Thoracic aorta (tissue), 2 donors: ENCODE results near the gene MAP4K5. TPM values are rescaled to one million over a fixed set of nuclear protein-coding genes. Genes with fewer than 3 reads are reported as not detected.

Source experiments
- ATAC-seq: fragments of 150-250 bp; one replicate; pipeline ENCODE4 v1.8.0; 2017; ENCODE audit warnings: low read depth; ENCODE audit not compliant: insufficient number of reproducible peaks, low FRiP score
- DNase-seq: peaks from one replicate; pipeline ENCODE4 v3.0.0-alpha.2; 2020; ENCODE audit warnings: low spot score
- H3K27ac ChIP-seq, 2 donors: fragments of 200-600 bp; sonication (generic); 1 replicate in 1 of 2; 2 replicates in 1 of 2; pipeline ENCODE4 v1.5.1; 2016; ENCODE audit warnings: mild to moderate bottlenecking in 2 of 2, moderate library complexity in 2 of 2
- H3K27me3 ChIP-seq: fragments of 200-600 bp; sonication (generic); replicated peaks from 2 replicates; pipeline ENCODE4 v1.6.0; 2016; ENCODE audit warnings: mild to moderate bottlenecking; ENCODE audit not compliant: insufficient read depth
- H3K36me3 ChIP-seq: fragments of 200-600 bp; sonication (generic); one replicate; pipeline ENCODE4 v1.5.1; 2016
- H3K4me1 ChIP-seq, 2 donors: fragments of 200-600 bp; sonication (generic); 1 replicate in 1 of 2; 2 replicates in 1 of 2; pipeline versions ENCODE4 v1.5.1 to v1.6.0; 2016; ENCODE audit warnings: low read depth in 2 of 2, mild to moderate bottlenecking in 1 of 2; ENCODE audit not compliant: control insufficient read depth in 1 of 2
- H3K4me3 ChIP-seq: fragments of 200-600 bp; sonication (generic); 2 replicates; pipeline ENCODE4 v1.5.1; 2016; ENCODE audit warnings: mild to moderate bottlenecking
- H3K9me3 ChIP-seq: fragments of 200-600 bp; sonication (generic); 2 replicates; pipeline ENCODE4 v1.5.1; 2016
- total RNA-seq, 2 donors: library from RNA; depleted of rRNA; stranded (reverse); fragments of >200 nt; gene quantifications; one replicate each; pipeline versions ENCODE4 v1.1.0 to v1.2.3, GENCODE V29; 2016
- TF ChIP-seq, protein P1 (sequence below): fragments of 200-600 bp; sonication (generic); IDR thresholded peaks from one replicate; pipeline ENCODE4 v1.5.1; 2019; ENCODE audit warnings: antibody characterized with exemption

Gene MAP4K5
- total RNA-seq, 2 donors from 2014 or later, result 231 to 238 TPM

DNA sequence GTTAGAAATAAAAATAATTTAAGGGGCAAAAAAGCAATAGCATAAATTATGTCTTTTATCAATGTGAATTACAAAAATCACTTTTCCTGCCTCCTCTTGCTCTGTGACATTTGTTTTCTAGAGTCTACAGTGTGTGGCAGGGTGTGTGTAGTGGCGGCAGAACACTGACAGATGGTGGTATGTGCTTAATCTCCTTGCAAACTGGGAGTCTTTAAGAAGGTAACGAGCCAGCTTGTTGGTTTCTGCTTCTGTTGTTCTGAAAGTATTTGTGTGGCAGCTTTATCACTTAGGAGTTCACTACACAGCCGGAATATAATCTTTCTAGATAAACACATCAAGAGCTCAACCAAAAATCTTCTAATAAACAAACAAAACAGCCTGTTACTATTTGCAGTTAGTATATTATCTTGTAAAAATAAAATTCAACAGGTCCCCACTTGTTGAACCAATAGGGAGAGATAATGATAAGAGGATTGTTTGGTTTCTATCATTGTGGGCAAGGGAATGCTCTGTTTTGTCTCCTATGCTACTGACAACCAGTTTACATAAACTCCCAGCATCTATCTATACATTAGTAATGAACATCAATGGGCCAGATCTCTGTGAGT, 148.6 kb downstream of the MAP4K5 start:
- Histone ChIP-seq H3K27me3 (no peaks in the 10 kb centered on the region), H3K36me3 (no peaks in the 10 kb centered on the region), H3K4me1 (no peaks in the 10 kb centered on the region), H3K27ac (no peak overlapping the region), H3K4me3 (no peak overlapping the region), H3K9me3 (no peaks in the 10 kb centered on the region)
- TF ChIP-seq, protein P1, sequence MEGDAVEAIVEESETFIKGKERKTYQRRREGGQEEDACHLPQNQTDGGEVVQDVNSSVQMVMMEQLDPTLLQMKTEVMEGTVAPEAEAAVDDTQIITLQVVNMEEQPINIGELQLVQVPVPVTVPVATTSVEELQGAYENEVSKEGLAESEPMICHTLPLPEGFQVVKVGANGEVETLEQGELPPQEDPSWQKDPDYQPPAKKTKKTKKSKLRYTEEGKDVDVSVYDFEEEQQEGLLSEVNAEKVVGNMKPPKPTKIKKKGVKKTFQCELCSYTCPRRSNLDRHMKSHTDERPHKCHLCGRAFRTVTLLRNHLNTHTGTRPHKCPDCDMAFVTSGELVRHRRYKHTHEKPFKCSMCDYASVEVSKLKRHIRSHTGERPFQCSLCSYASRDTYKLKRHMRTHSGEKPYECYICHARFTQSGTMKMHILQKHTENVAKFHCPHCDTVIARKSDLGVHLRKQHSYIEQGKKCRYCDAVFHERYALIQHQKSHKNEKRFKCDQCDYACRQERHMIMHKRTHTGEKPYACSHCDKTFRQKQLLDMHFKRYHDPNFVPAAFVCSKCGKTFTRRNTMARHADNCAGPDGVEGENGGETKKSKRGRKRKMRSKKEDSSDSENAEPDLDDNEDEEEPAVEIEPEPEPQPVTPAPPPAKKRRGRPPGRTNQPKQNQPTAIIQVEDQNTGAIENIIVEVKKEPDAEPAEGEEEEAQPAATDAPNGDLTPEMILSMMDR, result no peak
- no peak for DNase-seq
- ATAC-seq, result no peak

DNA sequence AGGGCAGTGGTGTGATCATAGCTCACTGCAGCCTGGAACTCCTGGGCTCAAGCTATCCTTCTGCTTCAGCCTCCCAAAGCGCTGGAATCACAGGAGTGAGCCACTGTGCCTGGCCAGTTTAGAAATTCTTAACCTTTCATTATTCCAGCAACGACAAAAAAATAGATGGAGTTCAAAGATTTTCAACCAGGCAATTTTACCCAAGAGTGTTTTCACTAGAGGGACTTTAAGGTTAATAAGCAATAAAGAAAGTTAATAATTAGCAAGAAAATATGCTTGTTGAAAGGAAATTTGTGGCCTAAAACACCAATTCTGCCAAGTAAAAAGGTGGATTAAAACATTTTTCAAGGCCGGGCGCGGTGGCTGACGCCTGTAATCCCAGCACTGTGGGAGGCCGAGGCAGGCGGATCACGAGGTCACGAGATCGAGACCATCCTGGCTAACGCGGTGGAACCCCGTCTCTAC, 150.5 kb downstream of the MAP4K5 start:
- H3K27me3 ChIP-seq, result no peaks in the 10 kb centered on the region
- TF ChIP-seq, protein P1, result no peak
- H3K36me3 ChIP-seq, result no peaks in the 10 kb centered on the region
- no peak for ATAC-seq
- H3K4me3 ChIP-seq, result no peak overlapping the region
- no peak for DNase-seq
- no peaks in the 10 kb centered on the region for H3K4me1 ChIP-seq
- no peaks in the 10 kb centered on the region for H3K9me3 ChIP-seq
- no peak overlapping the region for H3K27ac ChIP-seq

DNA sequence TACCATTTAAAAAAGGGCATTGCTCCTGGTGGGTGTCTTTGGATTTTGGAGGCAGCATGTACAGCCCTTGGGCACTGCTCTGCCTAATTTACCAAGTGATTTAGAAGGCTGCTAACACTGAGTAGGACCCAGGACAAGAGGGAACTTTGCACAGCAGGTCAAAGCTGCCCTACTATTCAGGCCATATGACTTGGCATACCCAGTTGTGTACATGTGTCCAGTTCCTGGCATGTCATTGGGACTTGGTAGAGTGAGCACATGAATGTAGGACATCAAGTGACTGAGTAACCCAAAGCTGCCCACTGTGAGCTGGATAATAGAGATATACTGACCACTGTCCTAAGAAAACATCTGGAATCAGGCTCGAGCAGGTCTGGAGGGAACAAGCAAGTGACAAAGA, 151.4 kb downstream of the MAP4K5 start:
- Histone ChIP-seq H3K27me3 (no peaks in the 10 kb centered on the region), H3K27ac (no peak overlapping the region), H3K36me3 (no peaks in the 10 kb centered on the region), H3K4me1 (no peaks in the 10 kb centered on the region), H3K9me3 (no peaks in the 10 kb centered on the region), H3K4me3 (no peak overlapping the region)
- TF ChIP-seq, protein P1, result no peak
- ATAC-seq, result no peak
- DNase-seq, result no peak

DNA sequence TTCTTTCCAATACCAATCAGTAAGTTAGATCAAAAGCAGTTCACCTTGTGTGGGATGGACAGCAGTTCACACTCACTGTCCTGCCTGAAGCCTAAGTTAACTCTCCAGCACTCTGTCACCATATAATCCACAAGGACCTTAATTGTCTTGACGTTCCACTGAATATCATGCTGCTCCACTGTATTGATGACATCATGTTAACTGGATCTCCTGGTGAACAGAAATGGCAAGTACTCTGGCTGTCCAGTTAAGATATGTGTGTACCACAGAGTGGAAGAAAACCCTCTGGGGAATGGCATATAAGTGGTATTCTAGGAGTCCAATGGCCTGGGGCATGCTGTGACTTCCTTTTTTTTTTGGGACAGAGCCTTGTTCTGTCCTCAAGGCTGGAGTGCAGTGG, 151.9 kb downstream of the MAP4K5 start:
- Histone ChIP-seq H3K4me1 (no peaks in the 10 kb centered on the region), H3K27me3 (no peaks in the 10 kb centered on the region), H3K27ac (no peak overlapping the region), H3K36me3 (no peaks in the 10 kb centered on the region), H3K9me3 (no peaks in the 10 kb centered on the region), H3K4me3 (no peak overlapping the region)
- TF ChIP-seq, protein P1, result no peak
- ATAC-seq (no peak), DNase-seq (no peak)

DNA sequence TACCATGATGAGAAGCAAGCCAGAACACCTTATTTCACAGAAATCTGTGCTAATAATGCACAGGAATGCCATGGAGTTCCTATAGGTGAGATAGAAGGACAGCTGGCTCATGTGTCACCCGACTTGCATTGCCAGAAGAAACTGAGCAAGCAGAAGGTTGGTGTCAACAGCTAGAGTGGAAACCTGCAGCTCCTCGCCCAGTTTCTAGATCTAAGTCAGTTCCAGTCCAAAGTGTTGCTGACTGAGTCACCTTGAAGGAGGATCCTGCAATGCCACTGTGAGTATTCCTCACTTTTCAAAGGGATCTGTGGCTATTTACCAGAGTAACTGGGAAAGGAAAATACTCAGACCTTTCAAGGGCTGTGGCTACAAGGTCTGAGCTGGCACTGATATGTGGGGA, 152.8 kb downstream of the MAP4K5 start:
- no peak for ATAC-seq
- Histone ChIP-seq H3K36me3 (no peaks in the 10 kb centered on the region), H3K27ac (no peak overlapping the region), H3K9me3 (no peaks in the 10 kb centered on the region), H3K4me1 (no peaks in the 10 kb centered on the region), H3K4me3 (no peak overlapping the region), H3K27me3 (no peaks in the 10 kb centered on the region)
- TF ChIP-seq, protein P1, result no peak
- DNase-seq, result no peak
